Uterus (tissue), 2 donors: Measurements from ENCODE around the gene MINPP1.
"Not testable (repeated sequence)": the region's sequence is repeated elsewhere in the genome, so short reads cannot be mapped to it uniquely, and the experiment has no call there.

ENCODE experiments used
- POLR2A ChIP-seq, 2 donors: fragments of 450-650 bp; IDR thresholded peaks; one replicate each; pipeline ENCODE4 v1.6.1; 2016; ENCODE audit warnings: antibody characterized with exemption in 2 of 2, mild to moderate bottlenecking in 1 of 2, moderate library complexity in 1 of 2
- TF ChIP-seq, protein P1 (sequence below), 4 experiments: fragments of 200-600 bp in 2 of 4; fragments of 450-650 bp in 2 of 4; sonication (generic) in 2 of 4; IDR thresholded peaks; one replicate each; pipeline ENCODE4 v1.5.1; 2016 to 2019; ENCODE audit warnings: antibody characterized with exemption in 4 of 4, mild to moderate bottlenecking in 2 of 4, moderate library complexity in 1 of 4

DNA sequence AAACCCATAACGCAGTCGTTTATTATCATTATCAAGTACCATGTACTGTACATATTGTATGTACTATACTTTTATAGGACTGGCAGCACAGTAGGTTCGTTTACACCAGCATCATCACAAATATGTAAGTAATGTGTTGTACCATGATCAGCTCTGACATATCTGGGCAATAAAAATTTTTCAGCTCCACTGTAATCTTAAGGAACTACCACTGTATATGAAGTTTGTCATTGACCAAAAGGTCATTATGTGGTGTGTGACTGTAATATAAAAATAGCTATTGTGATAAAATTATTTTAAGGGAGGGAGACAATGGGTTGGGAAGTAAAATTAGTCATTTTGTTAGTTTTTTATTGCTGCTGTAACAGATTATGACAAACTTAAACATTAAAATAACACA is 14.4 kb upstream of the MINPP1 start:
- TF ChIP-seq POLR2A (IDR thresholded peaks at IDR 0.05), result not testable (repeated sequence)
- TF ChIP-seq, protein P1, sequence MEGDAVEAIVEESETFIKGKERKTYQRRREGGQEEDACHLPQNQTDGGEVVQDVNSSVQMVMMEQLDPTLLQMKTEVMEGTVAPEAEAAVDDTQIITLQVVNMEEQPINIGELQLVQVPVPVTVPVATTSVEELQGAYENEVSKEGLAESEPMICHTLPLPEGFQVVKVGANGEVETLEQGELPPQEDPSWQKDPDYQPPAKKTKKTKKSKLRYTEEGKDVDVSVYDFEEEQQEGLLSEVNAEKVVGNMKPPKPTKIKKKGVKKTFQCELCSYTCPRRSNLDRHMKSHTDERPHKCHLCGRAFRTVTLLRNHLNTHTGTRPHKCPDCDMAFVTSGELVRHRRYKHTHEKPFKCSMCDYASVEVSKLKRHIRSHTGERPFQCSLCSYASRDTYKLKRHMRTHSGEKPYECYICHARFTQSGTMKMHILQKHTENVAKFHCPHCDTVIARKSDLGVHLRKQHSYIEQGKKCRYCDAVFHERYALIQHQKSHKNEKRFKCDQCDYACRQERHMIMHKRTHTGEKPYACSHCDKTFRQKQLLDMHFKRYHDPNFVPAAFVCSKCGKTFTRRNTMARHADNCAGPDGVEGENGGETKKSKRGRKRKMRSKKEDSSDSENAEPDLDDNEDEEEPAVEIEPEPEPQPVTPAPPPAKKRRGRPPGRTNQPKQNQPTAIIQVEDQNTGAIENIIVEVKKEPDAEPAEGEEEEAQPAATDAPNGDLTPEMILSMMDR (IDR thresholded peaks at IDR 0.05), result not testable (repeated sequence)
